ENCODE data around the gene PGBD5.
A peak's percentile ranks its signal among the peaks of the same experiment; 100 is the strongest.
"Not testable (repeated sequence)": the region's sequence is repeated elsewhere in the genome, so short reads cannot be mapped to it uniquely, and the experiment has no call there.

Gene PGBD5

GRCh38 chr1:230425252-230426091, 660 bp downstream of the PGBD5 start:
- peak in 1 of 2 donors; percentile 2 for DNase-seq

GRCh38 chr1:230424391-230425251, 1.5 kb downstream of the PGBD5 start:
- no peak for DNase-seq

- no peak for DNase-seq
These were observed 2.2 kb downstream of the PGBD5 start for GRCh38 chr1:230423951-230424350.

- no peak for DNase-seq
These were observed 2.9 kb downstream of the PGBD5 start for GRCh38 chr1:230423261-230423660.

- no peak for DNase-seq
These were observed 3.7 kb downstream of the PGBD5 start for GRCh38 chr1:230422221-230422981.

- DNase-seq = no peak
These were observed 4.7 kb downstream of the PGBD5 start for GRCh38 chr1:230421481-230421880.

GRCh38 chr1:230420372-230420771, 5.8 kb downstream of the PGBD5 start:
- not testable (repeated sequence) for DNase-seq

- no peak for DNase-seq
These were observed 9.7 kb downstream of the PGBD5 start for GRCh38 chr1:230416430-230416829.

GRCh38 chr1:230415405-230416132, 10.6 kb downstream of the PGBD5 start:
- DNase-seq = no peak

GRCh38 chr1:230414694-230415093, 11.4 kb downstream of the PGBD5 start:
- DNase-seq = no peak

GRCh38 chr1:230414102-230414501, 12.0 kb downstream of the PGBD5 start:
- no peak for DNase-seq

- no peak for DNase-seq
These were observed 13.1 kb downstream of the PGBD5 start for GRCh38 chr1:230413061-230413460.

- DNase-seq = no peak
These were observed 17.2 kb downstream of the PGBD5 start for GRCh38 chr1:230408971-230409370.

- no peak for DNase-seq
These were observed 18.8 kb downstream of the PGBD5 start for GRCh38 chr1:230407351-230407750.

GRCh38 chr1:230406727-230407126, 19.4 kb downstream of the PGBD5 start:
- DNase-seq = not testable (repeated sequence)

- DNase-seq = no peak
These were observed 22.7 kb downstream of the PGBD5 start for GRCh38 chr1:230403442-230403841.

- no peak for DNase-seq
These were observed 24.3 kb downstream of the PGBD5 start for GRCh38 chr1:230401763-230402294.

- DNase-seq = no peak
These were observed 25.0 kb downstream of the PGBD5 start for GRCh38 chr1:230401101-230401500.

GRCh38 chr1:230400007-230400344, 26.2 kb downstream of the PGBD5 start:
- no peak for DNase-seq

GRCh38 chr1:230399321-230400006, 26.7 kb downstream of the PGBD5 start:
- no peak for DNase-seq

GRCh38 chr1:230398856-230399255, 27.3 kb downstream of the PGBD5 start:
- DNase-seq = no peak

- DNase-seq = no peak
These were observed 29.2 kb downstream of the PGBD5 start for GRCh38 chr1:230396966-230397365.
